Mesendoderm (in vitro differentiated cells): ENCODE measurements around the gene SCLT1.

ENCODE experiments used
- DNase-seq: peaks from one replicate; pipeline ENCODE4 v3.0.0; 2013
- H2AK5ac ChIP-seq: 2 replicates; pipeline ENCODE4 v1.6.1; 2013; ENCODE audit warnings: low read length, inconsistent platforms
- H2BK120ac ChIP-seq: 2 replicates; pipeline ENCODE4 v1.6.1; 2013; ENCODE audit warnings: low read depth, mild to moderate bottlenecking, low read length, moderate library complexity, mixed read lengths
- H2BK15ac ChIP-seq: replicated peaks from 2 replicates; pipeline ENCODE4 v1.6.1; 2013; ENCODE audit warnings: low read depth, mild to moderate bottlenecking, moderate library complexity
- H2BK5ac ChIP-seq: 2 replicates; pipeline ENCODE4 v1.6.1; 2013; ENCODE audit warnings: low read length, inconsistent platforms
- H3K18ac ChIP-seq: 2 replicates; pipeline ENCODE4 v1.6.1; 2013; ENCODE audit warnings: mild to moderate bottlenecking, low read length, mixed read lengths
- H3K23ac ChIP-seq: one replicate; pipeline ENCODE4 v1.6.1; 2013; ENCODE audit warnings: low read length
- H3K27ac ChIP-seq: 2 replicates; pipeline ENCODE4 v1.5.1; 2013; ENCODE audit warnings: low read depth, mild to moderate bottlenecking, inconsistent platforms, low read length, moderate library complexity
- H3K27me3 ChIP-seq: 2 replicates; pipeline ENCODE4 v1.6.1; 2013; ENCODE audit warnings: low read length, control low read depth, mild to moderate bottlenecking, inconsistent platforms; ENCODE audit not compliant: insufficient read depth, poor library complexity
- H3K36me3 ChIP-seq: 2 replicates; pipeline ENCODE4 v1.6.1; 2013; ENCODE audit warnings: low read length, inconsistent platforms; ENCODE audit not compliant: control insufficient read depth, insufficient read depth
- H3K4ac ChIP-seq: one replicate; pipeline ENCODE4 v1.6.1; 2013; ENCODE audit warnings: low read depth, mild to moderate bottlenecking, low read length, moderate library complexity
- H3K4me1 ChIP-seq: 2 replicates; pipeline ENCODE4 v1.6.1; 2013; ENCODE audit warnings: low read depth, low read length, inconsistent platforms; ENCODE audit not compliant: control insufficient read depth
- H3K4me2 ChIP-seq: 2 replicates; pipeline ENCODE4 v1.6.1; 2013; ENCODE audit warnings: low read length
- H3K4me3 ChIP-seq: 2 replicates; pipeline ENCODE4 v1.5.1; 2013; ENCODE audit warnings: mild to moderate bottlenecking, low read length
- H3K56ac ChIP-seq: one replicate; pipeline ENCODE4 v1.6.1; 2013; ENCODE audit warnings: low read length
- H3K79me1 ChIP-seq: 2 replicates; pipeline ENCODE4 v1.6.1; 2013; ENCODE audit warnings: low read length, inconsistent platforms
- H3K79me2 ChIP-seq: 2 replicates; pipeline ENCODE4 v1.6.1; 2013; ENCODE audit warnings: mild to moderate bottlenecking, low read length; ENCODE audit not compliant: control insufficient read depth, insufficient read depth
- H3K9ac ChIP-seq: 2 replicates; pipeline ENCODE4 v1.6.1; 2013; ENCODE audit warnings: low read length, inconsistent platforms
- H4K5ac ChIP-seq: one replicate; pipeline ENCODE4 v1.6.1; 2013; ENCODE audit warnings: low read length
- H4K8ac ChIP-seq: one replicate; pipeline ENCODE4 v1.6.1; 2013; ENCODE audit warnings: low read depth, mild to moderate bottlenecking, control low read depth, low read length, moderate library complexity
- WGBS: extraction: QIAGEN DNeasy Blood & Tissue Kit; methylation state at CpG from one replicate; pipeline ENCODE4 v1.1.7; 2013; ENCODE audit warnings: low lambda C conversion rate, missing lambda C conversion rate; ENCODE audit not compliant: insufficient coverage; ENCODE audit errors: extremely low coverage; 5-methylcytosine and 5-hydroxymethylcytosine counted together

SCLT1 gene

GRCh38 chr4:128913228-128913627, 180.1 kb downstream of the SCLT1 start:
- Histone ChIP-seq H3K79me1 (no peaks in the 10 kb centered on the region), H3K23ac (no peak overlapping the region), H3K4me3 (no peak overlapping the region), H3K56ac (no peak overlapping the region), H2AK5ac (no peak overlapping the region), H4K5ac (no peak overlapping the region), H4K8ac (no peak overlapping the region), H3K79me2 (no peaks in the 10 kb centered on the region), H3K4me2 (no peak overlapping the region), H2BK5ac (no peak overlapping the region), H2BK15ac (no peak overlapping the region), H3K4ac (no peak overlapping the region), H3K9ac (no peak overlapping the region), H3K18ac (no peak overlapping the region), H3K27me3 (no peaks in the 10 kb centered on the region), H3K27ac (no peak overlapping the region), H3K4me1 (no peaks in the 10 kb centered on the region), H2BK120ac (no peak overlapping the region), H3K36me3 (no peaks in the 10 kb centered on the region)
- WGBS = no CpG with 5 or more reads among the region's 1 CpG
- DNase-seq = no peak

- H3K23ac ChIP-seq = no peak overlapping the region
- no peak overlapping the region for H2BK120ac ChIP-seq
- no peak overlapping the region for H4K5ac ChIP-seq
- no peaks in the 10 kb centered on the region for H3K79me1 ChIP-seq
- H3K4me1 ChIP-seq = no peaks in the 10 kb centered on the region
- H3K36me3 ChIP-seq = no peaks in the 10 kb centered on the region
- no peak overlapping the region for H3K4me2 ChIP-seq
- no peak overlapping the region for H2AK5ac ChIP-seq
- H3K27ac ChIP-seq = no peak overlapping the region
- H3K79me2 ChIP-seq = no peaks in the 10 kb centered on the region
- no peak overlapping the region for H3K4ac ChIP-seq
- no peak overlapping the region for H4K8ac ChIP-seq
- no peak for DNase-seq
- H3K56ac ChIP-seq = no peak overlapping the region
- H3K27me3 ChIP-seq = no peaks in the 10 kb centered on the region
- H3K9ac ChIP-seq = no peak overlapping the region
- H2BK5ac ChIP-seq = no peak overlapping the region
- no peak overlapping the region for H2BK15ac ChIP-seq
- no peak overlapping the region for H3K18ac ChIP-seq
- WGBS = no CpG with 5 or more reads among the region's 5 CpGs
- H3K4me3 ChIP-seq = no peak overlapping the region
Observed at GRCh38 chr4:128908735-128909134, 184.6 kb downstream of the SCLT1 start.

GRCh38 chr4:128907981-128908380, 185.4 kb downstream of the SCLT1 start:
- H3K79me1 ChIP-seq = no peaks in the 10 kb centered on the region
- H3K9ac ChIP-seq = no peak overlapping the region
- H4K8ac ChIP-seq = no peak overlapping the region
- no peak overlapping the region for H3K4ac ChIP-seq
- H3K4me3 ChIP-seq = no peak overlapping the region
- H3K79me2 ChIP-seq = no peaks in the 10 kb centered on the region
- no peak overlapping the region for H2BK5ac ChIP-seq
- H3K56ac ChIP-seq = no peak overlapping the region
- H4K5ac ChIP-seq = no peak overlapping the region
- H3K4me1 ChIP-seq = no peaks in the 10 kb centered on the region
- H2BK120ac ChIP-seq = no peak overlapping the region
- no peak overlapping the region for H3K27ac ChIP-seq
- H3K23ac ChIP-seq = no peak overlapping the region
- H3K36me3 ChIP-seq = no peaks in the 10 kb centered on the region
- H3K4me2 ChIP-seq = no peak overlapping the region
- no CpG with 5 or more reads among the region's 2 CpGs for WGBS
- no peak overlapping the region for H2BK15ac ChIP-seq
- H2AK5ac ChIP-seq = no peak overlapping the region
- DNase-seq = no peak
- H3K18ac ChIP-seq = no peak overlapping the region
- no peaks in the 10 kb centered on the region for H3K27me3 ChIP-seq

DNA sequence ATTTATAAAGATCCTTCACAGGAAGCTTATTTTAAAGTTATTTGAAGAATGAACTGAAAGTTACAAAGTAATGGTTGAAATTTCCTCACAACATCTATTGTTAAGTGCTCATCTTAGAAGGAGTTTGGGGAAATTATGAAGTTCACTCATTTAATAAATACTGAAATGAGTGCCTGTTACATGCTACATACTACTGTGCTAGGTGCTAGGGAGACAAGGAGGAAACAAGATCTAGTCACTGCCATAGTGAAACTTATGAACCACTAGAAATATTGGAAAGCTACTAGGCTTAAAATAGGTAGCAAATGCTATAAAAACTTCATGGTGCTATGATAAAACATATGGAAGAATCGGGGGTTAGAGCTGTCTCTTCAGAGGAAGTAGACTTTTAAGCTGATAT, 186.8 kb downstream of the SCLT1 start:
- no peaks in the 10 kb centered on the region for H3K27me3 ChIP-seq
- H3K79me2 ChIP-seq = no peaks in the 10 kb centered on the region
- H2BK15ac ChIP-seq = no peak overlapping the region
- H2BK5ac ChIP-seq = no peak overlapping the region
- H3K4me3 ChIP-seq = no peak overlapping the region
- no peak overlapping the region for H3K9ac ChIP-seq
- no peak overlapping the region for H3K18ac ChIP-seq
- H3K27ac ChIP-seq = no peak overlapping the region
- H3K23ac ChIP-seq = no peak overlapping the region
- no peaks in the 10 kb centered on the region for H3K79me1 ChIP-seq
- no peak overlapping the region for H3K4ac ChIP-seq
- no peak overlapping the region for H4K5ac ChIP-seq
- no peak overlapping the region for H2AK5ac ChIP-seq
- DNase-seq = no peak
- no peak overlapping the region for H4K8ac ChIP-seq
- H3K36me3 ChIP-seq = no peaks in the 10 kb centered on the region
- no peaks in the 10 kb centered on the region for H3K4me1 ChIP-seq
- WGBS = no CpG with 5 or more reads among the region's 1 CpG
- no peak overlapping the region for H2BK120ac ChIP-seq
- no peak overlapping the region for H3K56ac ChIP-seq
- H3K4me2 ChIP-seq = no peak overlapping the region

- Histone ChIP-seq H3K27me3 (no peaks in the 10 kb centered on the region), H4K5ac (no peak overlapping the region), H3K36me3 (no peaks in the 10 kb centered on the region), H3K27ac (no peak overlapping the region), H3K9ac (no peak overlapping the region), H3K4me2 (no peak overlapping the region), H3K4me1 (no peaks in the 10 kb centered on the region), H3K18ac (no peak overlapping the region), H3K79me1 (no peaks in the 10 kb centered on the region), H3K56ac (no peak overlapping the region), H2BK120ac (no peak overlapping the region), H3K4ac (no peak overlapping the region), H3K4me3 (no peak overlapping the region), H3K23ac (no peak overlapping the region), H2AK5ac (no peak overlapping the region), H2BK5ac (no peak overlapping the region), H4K8ac (no peak overlapping the region), H3K79me2 (no peaks in the 10 kb centered on the region), H2BK15ac (no peak overlapping the region)
- DNase-seq = no peak
- WGBS = no CpG with 5 or more reads among the region's 3 CpGs
Observed at GRCh38 chr4:128904821-128905220, 188.5 kb downstream of the SCLT1 start.

DNA sequence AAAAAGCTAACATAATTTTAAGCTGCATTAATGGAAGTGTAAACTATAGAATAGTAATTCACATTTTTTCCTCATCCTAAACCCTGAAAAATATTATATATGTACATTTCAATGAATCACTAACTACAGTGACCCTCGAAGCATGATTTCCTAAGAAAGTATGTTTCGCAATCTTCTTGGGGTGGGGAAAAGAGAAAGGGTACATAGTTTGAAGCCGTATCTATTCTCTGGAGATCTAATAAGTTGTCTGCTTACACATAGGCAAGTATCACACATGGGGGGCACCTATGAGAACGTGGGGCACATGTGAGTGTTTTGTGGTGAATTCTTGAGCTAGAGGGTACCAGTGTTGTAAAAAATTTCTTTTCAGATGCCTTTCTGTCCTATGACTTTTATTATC, 212.7 kb downstream of the SCLT1 start:
- no peak overlapping the region for H3K56ac ChIP-seq
- DNase-seq = no peak
- no peak overlapping the region for H3K9ac ChIP-seq
- no peaks in the 10 kb centered on the region for H3K36me3 ChIP-seq
- H3K79me2 ChIP-seq = no peaks in the 10 kb centered on the region
- H4K8ac ChIP-seq = no peak overlapping the region
- H3K27me3 ChIP-seq = no peaks in the 10 kb centered on the region
- WGBS = no CpG with 5 or more reads among the region's 4 CpGs
- no peak overlapping the region for H3K27ac ChIP-seq
- H3K79me1 ChIP-seq = no peaks in the 10 kb centered on the region
- no peak overlapping the region for H4K5ac ChIP-seq
- no peak overlapping the region for H3K4me2 ChIP-seq
- H2AK5ac ChIP-seq = no peak overlapping the region
- no peak overlapping the region for H3K4me3 ChIP-seq
- no peak overlapping the region for H3K4ac ChIP-seq
- no peak overlapping the region for H2BK120ac ChIP-seq
- H3K4me1 ChIP-seq = no peaks in the 10 kb centered on the region
- no peak overlapping the region for H2BK5ac ChIP-seq
- H3K23ac ChIP-seq = no peak overlapping the region
- H2BK15ac ChIP-seq = no peak overlapping the region
- H3K18ac ChIP-seq = no peak overlapping the region
